ENCODE data around the gene FKBP11.
"Not testable (repeated sequence)": the region's sequence is repeated elsewhere in the genome, so short reads cannot be mapped to it uniquely, and the experiment has no call there.

The FKBP11 gene

GRCh38 chr12:48954841-48955501 lies 29.7 kb upstream of the FKBP11 start:
- DNase-seq (ENCODE audit: low spot score), result no peak

DNA sequence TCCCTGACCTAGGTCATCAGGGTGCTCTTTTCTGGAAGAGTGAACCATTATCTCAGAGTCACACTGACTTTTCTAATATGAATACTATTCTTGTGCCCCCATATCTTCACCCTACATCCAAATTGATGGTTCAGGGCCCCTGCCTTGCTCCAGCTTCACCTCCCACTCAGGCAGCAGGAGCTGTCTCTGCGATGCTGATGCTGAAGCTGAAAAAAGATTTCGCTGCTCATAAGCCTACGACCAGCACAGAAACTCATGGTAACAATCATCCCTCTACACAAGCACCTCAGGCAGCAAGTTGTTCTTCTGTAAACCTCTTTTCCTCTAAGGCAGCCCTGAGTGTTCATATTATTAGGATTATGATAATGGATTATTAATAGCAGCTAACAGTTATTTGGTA lies 28.8 kb upstream of the FKBP11 start:
- no peak for DNase-seq (ENCODE audit: low spot score)

DNA sequence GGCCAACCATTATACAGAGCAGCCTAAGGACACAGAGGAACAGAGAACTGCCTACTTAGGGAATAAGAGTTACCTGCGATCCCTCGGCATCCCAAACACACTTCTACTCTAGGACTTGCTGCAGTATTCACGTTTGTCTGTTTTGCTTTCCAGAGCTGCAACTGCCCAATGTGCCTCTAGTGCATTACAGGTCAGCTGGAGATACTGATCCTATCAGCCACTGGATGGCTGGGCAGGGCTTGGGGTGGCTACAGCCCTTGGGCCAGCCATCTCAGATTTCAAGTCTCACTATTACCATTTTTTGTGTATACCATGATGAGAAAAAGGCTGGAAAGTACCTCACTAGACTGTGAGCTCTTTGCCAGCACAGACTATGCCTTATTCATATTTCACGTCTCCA lies 27.4 kb upstream of the FKBP11 start:
- no peak for DNase-seq (ENCODE audit: low spot score)

DNA sequence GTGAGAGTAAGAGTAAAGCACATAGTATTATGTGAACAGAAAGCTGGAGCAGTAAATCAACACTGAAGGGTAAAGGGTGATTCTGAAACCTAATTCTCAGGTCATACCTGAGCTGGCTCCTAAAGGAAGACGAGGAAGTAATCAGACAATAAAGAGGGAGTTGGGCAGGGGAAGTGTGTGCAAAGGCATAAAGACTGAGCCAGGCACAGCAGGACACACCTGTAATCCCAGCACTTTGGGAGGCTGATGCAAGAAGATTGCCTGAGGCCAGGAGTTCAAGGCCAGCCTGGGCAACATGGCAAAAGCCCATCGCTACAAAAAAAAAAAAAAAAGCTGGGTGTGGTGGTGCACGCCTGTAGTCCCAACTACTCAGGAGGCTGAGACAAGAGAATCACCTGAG lies 22.4 kb upstream of the FKBP11 start:
- no peak for DNase-seq (ENCODE audit: low spot score)

DNA sequence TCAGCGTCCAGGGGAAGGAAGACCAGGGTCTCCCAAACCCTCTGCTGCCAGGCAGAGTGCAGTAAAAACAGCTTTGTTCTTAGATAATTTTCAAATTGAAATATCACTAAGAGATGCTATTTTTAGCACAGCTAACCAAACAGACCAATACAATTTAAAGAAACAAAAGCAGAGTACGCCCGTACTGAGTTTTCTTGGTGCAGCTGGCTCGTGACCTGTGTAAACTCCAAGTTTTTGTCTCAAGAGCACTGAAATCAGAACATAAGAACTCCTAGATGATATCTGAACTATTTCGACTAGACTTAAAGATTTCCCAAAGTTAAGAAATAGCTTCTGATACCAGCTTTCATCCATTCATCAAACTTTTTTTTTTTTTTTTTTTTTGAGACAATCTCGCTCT lies 21.7 kb upstream of the FKBP11 start:
- no peak for DNase-seq (ENCODE audit: low spot score)

DNA sequence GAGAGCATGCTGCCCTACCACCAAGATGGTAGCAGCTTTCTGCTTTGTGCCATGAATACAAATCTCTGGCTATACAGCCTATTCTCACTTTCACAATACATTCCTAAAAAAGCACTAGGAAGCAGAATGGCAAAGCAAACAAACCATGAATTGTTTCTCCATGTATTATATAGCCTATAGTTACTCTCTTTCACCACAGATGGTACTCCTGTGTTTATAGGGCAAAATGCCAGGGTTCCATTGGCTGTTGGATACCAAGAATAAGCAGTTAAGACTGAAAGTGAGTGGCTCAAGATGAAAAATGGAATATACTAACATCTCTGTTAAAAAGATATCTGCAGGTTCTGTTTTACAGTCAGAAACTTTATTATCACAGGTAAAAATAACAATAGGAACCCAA lies 20.9 kb upstream of the FKBP11 start:
- no peak for DNase-seq (ENCODE audit: low spot score)

- DNase-seq (ENCODE audit: low spot score), result no peak
Measured at GRCh38 chr12:48943221-48943620, 17.9 kb upstream of the FKBP11 start.

DNA sequence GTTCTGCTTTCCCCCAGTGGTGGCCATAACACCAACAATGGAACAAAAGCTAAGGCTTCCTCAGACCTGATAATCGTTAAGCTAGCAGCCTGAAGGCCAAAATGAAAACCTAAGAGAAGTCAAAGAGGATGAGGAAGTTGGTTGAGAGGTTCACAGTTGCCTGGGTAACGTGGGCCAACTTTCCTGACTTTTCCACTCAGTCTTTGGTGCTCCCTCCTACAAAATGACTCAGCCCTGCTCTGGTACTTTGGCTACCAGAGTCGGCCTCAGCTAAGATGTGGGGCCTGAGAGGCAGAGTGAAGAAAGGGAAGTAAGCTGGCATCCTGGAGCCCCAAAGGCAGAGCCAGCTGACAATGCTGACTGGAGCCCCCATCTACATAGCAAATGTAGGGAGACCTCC lies 14.9 kb upstream of the FKBP11 start:
- no peak for DNase-seq (ENCODE audit: low spot score)

GRCh38 chr12:48938805-48939204 lies 13.5 kb upstream of the FKBP11 start:
- no peak for DNase-seq (ENCODE audit: low spot score)

- DNase-seq (ENCODE audit: low spot score), result no peak
Measured at GRCh38 chr12:48937170-48937569, 11.9 kb upstream of the FKBP11 start.

GRCh38 chr12:48936379-48936979 lies 11.2 kb upstream of the FKBP11 start:
- peak; percentile 43 for DNase-seq (ENCODE audit: low spot score)

- no peak for DNase-seq (ENCODE audit: low spot score)
Measured at GRCh38 chr12:48934312-48934706, 9.0 kb upstream of the FKBP11 start.

- no peak for DNase-seq (ENCODE audit: low spot score)
Measured at GRCh38 chr12:48933664-48934311, 8.5 kb upstream of the FKBP11 start.

GRCh38 chr12:48932878-48933277 lies 7.6 kb upstream of the FKBP11 start:
- no peak for DNase-seq (ENCODE audit: low spot score)

- DNase-seq (ENCODE audit: low spot score), result no peak
Measured at GRCh38 chr12:48930475-48930874, 5.2 kb upstream of the FKBP11 start.

- no peak for DNase-seq (ENCODE audit: low spot score)
Measured at GRCh38 chr12:48929551-48929950, 4.3 kb upstream of the FKBP11 start.

- DNase-seq (ENCODE audit: low spot score), result no peak
Measured at GRCh38 chr12:48927261-48927660, 2.0 kb upstream of the FKBP11 start.

- DNase-seq (ENCODE audit: low spot score), result no peak
Measured at GRCh38 chr12:48924617-48925303, 532 bp downstream of the FKBP11 start.

GRCh38 chr12:48923117-48923516 lies 2.2 kb downstream of the FKBP11 start:
- no peak for DNase-seq (ENCODE audit: low spot score)

DNA sequence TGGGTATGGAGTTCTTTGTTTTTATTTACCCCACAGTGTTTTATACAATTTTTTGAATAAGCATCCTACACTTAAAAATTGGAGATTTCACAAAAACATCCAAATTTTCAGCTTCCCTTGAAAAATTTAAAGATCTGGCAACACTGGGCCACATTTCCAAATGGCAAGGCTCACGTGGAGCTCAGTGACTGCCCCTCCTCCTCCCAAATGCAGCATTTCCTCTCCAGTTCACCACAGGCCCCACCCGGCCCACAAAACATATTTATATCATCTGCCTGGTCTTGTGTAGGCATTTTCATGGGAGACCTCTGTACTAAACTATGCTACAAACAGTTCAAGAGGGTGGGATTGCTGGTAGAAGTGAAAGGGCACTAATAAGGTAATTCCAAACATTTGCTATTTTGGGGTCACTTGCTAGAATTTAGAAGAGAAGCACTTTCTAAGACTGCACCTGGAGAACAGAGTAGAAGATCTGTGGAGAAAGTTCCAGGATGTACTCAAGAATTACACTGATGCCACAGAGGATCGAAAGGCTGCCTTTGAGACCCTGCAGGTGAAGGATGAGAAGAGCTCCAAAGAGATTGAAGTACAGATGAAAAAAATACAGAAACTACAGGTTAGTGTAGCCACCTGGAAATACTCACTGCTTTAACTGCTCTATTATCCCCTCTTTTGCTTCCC lies 7.3 kb downstream of the FKBP11 start:
- DNase-seq (ENCODE audit: low spot score), result no peak

DNA sequence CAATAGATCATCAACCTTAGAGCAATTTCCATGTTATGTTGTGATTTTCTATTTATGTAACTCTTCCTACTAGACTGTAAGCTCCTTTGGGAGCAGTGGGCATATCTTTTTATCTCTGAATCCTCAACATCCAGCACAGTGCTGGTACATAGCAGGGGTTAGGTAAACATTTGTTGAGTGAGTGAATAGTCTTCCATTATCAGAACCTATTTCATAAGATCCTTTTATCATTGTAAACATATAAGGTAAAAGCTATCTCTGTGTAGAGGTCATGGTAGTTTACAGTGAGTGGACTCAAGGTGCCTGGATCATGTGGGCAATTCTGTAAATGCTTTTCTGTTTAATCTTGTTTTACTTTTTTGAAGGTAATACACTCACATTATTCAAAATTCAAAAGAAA lies 15.1 kb downstream of the FKBP11 start:
- DNase-seq (ENCODE audit: low spot score), result no peak

- not testable (repeated sequence) for DNase-seq (ENCODE audit: low spot score)
Measured at GRCh38 chr12:48909698-48910097, 15.6 kb downstream of the FKBP11 start.

Measured in globus pallidus (tissue), 1 donor.